Fibroblast of mammary gland (primary cell): Measurements from ENCODE around the gene OR10T2.

Experiments
- DNase-seq: peaks from one replicate; pipeline ENCODE4 v3.0.0-alpha.2; 2010; ENCODE audit warnings: low read depth
- H3K4me3 ChIP-seq: 2 replicates; pipeline ENCODE4 v1.5.1; 2011; ENCODE audit warnings: low read depth, mild to moderate bottlenecking, low read length, moderate library complexity; ENCODE audit not compliant: control insufficient read depth
- CTCF ChIP-seq: conservative IDR thresholded peaks from 2 replicates; pipeline ENCODE4 v1.5.1; 2011; ENCODE audit warnings: low read depth, low read length, inconsistent platforms; ENCODE audit not compliant: control insufficient read depth, insufficient read depth

Gene OR10T2

GRCh38 chr1:158417586-158417985, 18.3 kb upstream of the OR10T2 start:
- no peak for TF ChIP-seq CTCF
- DNase-seq = no peak
- H3K4me3 ChIP-seq = no peak overlapping the region

- DNase-seq = no peak
- no peak for TF ChIP-seq CTCF
Measured at GRCh38 chr1:158414651-158415345, 15.5 kb upstream of the OR10T2 start.

GRCh38 chr1:158407092-158407491, 7.8 kb upstream of the OR10T2 start:
- DNase-seq = no peak
- H3K4me3 ChIP-seq = no peak overlapping the region
- TF ChIP-seq CTCF = no peak

More at GRCh38 chr1:158414651-158415345, 15.5 kb upstream of the OR10T2 start:
- no peak overlapping the region for H3K4me3 ChIP-seq

GRCh38 chr1:158400871-158401270, 1.6 kb upstream of the OR10T2 start:
- TF ChIP-seq CTCF = no peak
- DNase-seq = no peak
- no peak overlapping the region for H3K4me3 ChIP-seq

GRCh38 chr1:158396646-158397045, 2.6 kb downstream of the OR10T2 start:
- no peak for DNase-seq
- TF ChIP-seq CTCF = no peak
- H3K4me3 ChIP-seq = no peak overlapping the region

GRCh38 chr1:158393476-158393875, 5.8 kb downstream of the OR10T2 start:
- TF ChIP-seq CTCF = no peak
- no peak for DNase-seq
- H3K4me3 ChIP-seq = no peak overlapping the region

- no peak for TF ChIP-seq CTCF
- H3K4me3 ChIP-seq = no peak overlapping the region
- DNase-seq = no peak
Measured at GRCh38 chr1:158391099-158391498, 8.2 kb downstream of the OR10T2 start.
